Activated T-helper 17 cell treated with anti-CD3 and anti-CD28 coated beads, Interleukin-2, amount 50 U/mL, for 72 hours (primary cell): ENCODE measurements around the gene ZNF180. TPM values are rescaled to one million over a fixed set of nuclear protein-coding genes. Genes with fewer than 3 reads are reported as not detected.
A peak's percentile ranks its signal among the peaks of the same experiment; 100 is the strongest.

ENCODE experiments used
- ATAC-seq: fragments of 150-1000 bp; cut with Tn5 transposase; replicated peaks from 2 replicates; pipeline ENCODE4 v1.10.0; 2021; ENCODE audit warnings: mild to moderate bottlenecking, moderate library complexity
- H3K27ac Mint-ChIP-seq: one replicate; pipeline ENCODE4 v1.8.0; 2022; ENCODE audit warnings: mixed read lengths
- H3K27me3 Mint-ChIP-seq: one replicate; pipeline ENCODE4 v1.8.0; 2022; ENCODE audit warnings: mixed read lengths
- H3K36me3 Mint-ChIP-seq: one replicate; pipeline ENCODE4 v1.8.0; 2022; ENCODE audit warnings: low read depth, mild to moderate bottlenecking, mixed read lengths
- H3K4me1 Mint-ChIP-seq: one replicate; pipeline ENCODE4 v1.8.0; 2022; ENCODE audit warnings: mixed read lengths
- H3K4me3 Mint-ChIP-seq: one replicate; pipeline ENCODE4 v1.8.0; 2022; ENCODE audit warnings: mild to moderate bottlenecking, mixed read lengths
- H3K9me3 Mint-ChIP-seq: one replicate; pipeline ENCODE4 v1.8.0; 2022; ENCODE audit warnings: mixed read lengths
- total RNA-seq, 2 donors: library from RNA; stranded (reverse); gene quantifications; one replicate each; pipeline ENCODE4 v1.2.3, GENCODE V29; 2022

Gene ZNF180
- total RNA-seq, 2 donors from 2014 or later: 9.9 to 10.9 TPM

DNA sequence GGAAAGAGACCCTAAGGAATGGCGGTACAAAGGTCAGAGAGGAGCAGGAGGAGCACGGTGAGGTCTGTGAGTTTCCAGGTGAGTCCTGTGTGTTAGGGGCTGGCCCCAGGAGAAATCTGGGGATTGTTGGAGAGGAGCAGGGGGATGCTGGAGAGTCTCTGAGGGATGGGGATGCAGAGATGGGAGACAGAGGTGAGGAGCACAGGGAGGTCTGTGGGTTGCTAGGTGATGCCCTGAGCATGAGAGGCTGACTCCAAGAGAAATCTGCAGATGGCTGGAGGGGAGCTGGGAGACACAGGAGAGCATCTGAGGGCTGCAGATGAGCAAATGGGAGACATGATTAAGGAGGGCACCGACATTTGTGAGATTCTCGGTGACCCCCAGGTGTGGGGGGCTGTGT lies 48.0 kb downstream of the ZNF180 start:
- peaks cover 44% of the 10 kb centered on the region for H3K9me3 Mint-ChIP-seq
- peaks cover 13% of the 10 kb centered on the region for H3K27me3 Mint-ChIP-seq
- no peak for ATAC-seq
- no peak overlapping the region for H3K4me3 Mint-ChIP-seq
- H3K27ac Mint-ChIP-seq: no peak overlapping the region
- no peaks in the 10 kb centered on the region for H3K4me1 Mint-ChIP-seq
- H3K36me3 Mint-ChIP-seq: no peaks in the 10 kb centered on the region

DNA sequence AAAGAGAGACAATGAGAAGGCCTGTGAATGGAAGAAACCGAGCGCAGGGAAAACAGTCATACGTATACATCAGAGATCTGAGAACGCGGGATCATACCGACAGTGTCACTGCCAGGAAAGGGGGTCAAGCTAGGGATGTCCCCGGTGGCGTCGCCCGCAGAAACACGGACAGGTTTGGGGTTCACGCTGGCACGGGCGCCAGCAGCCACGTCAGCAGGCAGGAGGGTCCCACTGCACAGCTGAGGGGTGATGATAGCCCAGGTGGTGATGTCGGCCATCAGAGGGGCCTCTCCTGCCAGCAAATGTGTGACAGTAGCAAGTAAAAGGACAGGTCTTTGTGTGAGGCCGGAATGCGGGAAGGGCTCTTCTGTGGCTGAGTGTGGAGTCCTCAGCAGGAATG lies 48.6 kb downstream of the ZNF180 start:
- Mint-ChIP-seq H3K9me3 (peaks cover 46% of the 10 kb centered on the region), H3K4me1 (no peaks in the 10 kb centered on the region), H3K27me3 (peaks cover 13% of the 10 kb centered on the region), H3K27ac (no peak overlapping the region), H3K36me3 (no peaks in the 10 kb centered on the region), H3K4me3 (no peak overlapping the region)
- ATAC-seq: no peak

DNA sequence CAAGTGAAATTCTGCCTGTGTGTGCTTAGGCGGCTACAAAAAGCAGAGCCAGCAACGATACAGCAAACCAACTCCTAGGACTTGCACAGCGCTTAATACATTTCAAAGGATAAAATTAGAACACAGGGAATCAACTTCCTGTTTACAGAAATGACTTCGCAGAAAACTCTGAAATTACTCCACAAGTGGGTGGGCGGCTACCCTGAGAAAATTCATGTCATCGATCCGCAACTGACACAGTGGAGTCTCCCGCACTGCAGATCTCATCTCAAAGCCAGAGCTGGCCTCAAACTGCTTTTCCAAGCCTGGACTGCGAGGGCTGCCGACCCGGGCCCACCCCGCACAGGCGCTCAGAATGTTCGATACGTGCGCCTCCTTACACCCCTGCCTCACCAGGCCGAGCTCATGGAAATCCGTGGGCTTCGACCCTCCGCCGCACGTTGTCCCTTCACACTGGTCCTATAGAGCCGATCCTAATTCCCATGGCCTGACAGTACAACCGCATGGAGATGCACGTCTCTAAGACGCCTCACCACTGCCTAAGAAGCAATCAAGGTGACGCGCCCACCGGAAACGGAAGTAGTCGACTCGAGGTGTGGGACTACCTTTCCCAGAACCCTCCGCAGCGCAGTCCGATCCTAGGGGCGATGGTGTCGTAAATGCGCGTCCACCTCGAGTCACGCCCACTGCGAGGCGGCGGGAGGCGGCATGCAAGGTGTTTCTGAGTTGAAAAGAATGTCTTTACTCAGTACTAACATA lies 52.2 kb downstream of the ZNF180 start, which contains the start of gene ZNF229:
ZNF229 (minus strand) TSS at position 557 of the 759 bp plus-strand sequence. CDS start 5,625 bp downstream, outside the sequence.
- H3K27ac Mint-ChIP-seq: no peak within 1 kb of the TSS
- peaks cover 5% of the 10 kb centered on the region for H3K36me3 Mint-ChIP-seq
- H3K4me3 Mint-ChIP-seq: peak within 1 kb of the TSS; percentile 75
- H3K9me3 Mint-ChIP-seq: peaks cover 59% of the 10 kb centered on the region
- peaks cover 15% of the 10 kb centered on the region for H3K27me3 Mint-ChIP-seq
- no peaks in the 10 kb centered on the region for H3K4me1 Mint-ChIP-seq
- peak; percentile 72 for ATAC-seq

DNA sequence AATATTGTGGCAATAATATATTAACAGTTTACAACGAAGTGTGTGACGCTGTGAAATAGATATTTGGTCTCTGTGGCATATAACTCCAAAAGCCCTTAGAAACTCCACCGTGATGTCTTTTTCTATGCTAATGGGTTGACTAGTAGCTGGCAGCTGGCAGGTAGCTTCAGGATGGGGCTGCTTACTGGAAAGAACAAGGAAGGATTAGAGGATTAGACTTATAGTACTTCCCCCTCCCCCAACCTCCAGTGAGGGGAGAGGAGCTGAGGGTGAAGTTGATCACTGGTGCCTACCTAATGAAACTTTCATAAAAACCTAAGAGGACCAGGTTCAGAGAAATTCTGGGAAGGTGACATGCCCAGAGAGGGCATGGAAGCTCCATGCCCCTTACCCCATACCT lies 61.9 kb downstream of the ZNF180 start:
- Mint-ChIP-seq H3K36me3 (no peaks in the 10 kb centered on the region), H3K4me1 (no peaks in the 10 kb centered on the region), H3K4me3 (no peak overlapping the region), H3K27ac (no peak overlapping the region), H3K27me3 (no peaks in the 10 kb centered on the region), H3K9me3 (peaks cover 30% of the 10 kb centered on the region)
- ATAC-seq: no peak

DNA sequence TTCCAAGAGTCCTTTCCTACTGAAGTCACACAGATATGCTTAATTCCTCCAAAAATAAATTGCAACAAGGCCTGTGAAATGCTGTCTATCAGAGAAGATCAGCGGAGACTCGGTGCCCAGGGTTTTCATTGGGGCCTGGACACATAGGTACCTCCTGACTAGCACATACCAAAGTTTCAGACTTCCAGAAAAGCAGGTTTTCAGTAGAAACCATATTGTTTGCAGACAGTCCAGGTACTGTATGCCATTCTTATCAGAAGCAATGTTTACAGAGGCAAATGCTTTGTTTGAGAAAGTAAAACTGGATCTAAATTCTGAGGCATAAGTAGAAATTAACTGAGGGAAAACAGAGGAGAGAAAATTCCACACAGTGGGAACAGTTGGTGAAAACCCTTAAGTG lies 64.9 kb downstream of the ZNF180 start:
- Mint-ChIP-seq H3K4me3 (no peak overlapping the region), H3K4me1 (no peaks in the 10 kb centered on the region), H3K27me3 (no peaks in the 10 kb centered on the region), H3K36me3 (no peaks in the 10 kb centered on the region), H3K9me3 (peaks cover 24% of the 10 kb centered on the region), H3K27ac (no peak overlapping the region)
- no peak for ATAC-seq

DNA sequence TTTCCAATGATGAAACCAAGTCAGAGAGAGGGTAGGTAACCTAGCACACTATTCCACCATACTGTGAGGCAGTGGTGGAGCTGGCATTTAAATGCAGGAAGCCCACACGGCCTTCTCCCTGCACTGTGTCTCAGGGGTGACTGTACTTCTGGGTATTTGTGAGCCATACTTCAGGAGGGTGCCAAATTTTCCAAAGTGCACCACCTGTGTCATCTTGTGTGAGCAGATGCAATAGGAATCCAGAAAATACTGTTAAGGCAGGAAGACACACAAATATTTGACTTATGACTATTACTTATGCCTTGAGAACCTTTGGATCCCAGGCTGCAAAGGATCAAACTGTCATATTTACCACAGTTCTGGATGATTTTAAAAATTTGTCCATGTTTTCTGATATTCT lies 69.4 kb downstream of the ZNF180 start:
- Mint-ChIP-seq H3K4me1 (no peaks in the 10 kb centered on the region), H3K9me3 (peaks cover 37% of the 10 kb centered on the region)

More for the DNA sequence above, 69.4 kb downstream of the ZNF180 start:
- Mint-ChIP-seq H3K4me3 (no peak overlapping the region), H3K36me3 (no peaks in the 10 kb centered on the region), H3K27ac (no peak overlapping the region), H3K27me3 (no peaks in the 10 kb centered on the region)
- no peak for ATAC-seq

Other genes starting within 250 kb of the ZNF180 start
- gene ZNF233, start 240.6 kb downstream of the ZNF180 start, total RNA-seq: under 1 TPM in 1 of 2 donors, not detected in 1; 0.19 TPM
- 1 to 10 TPM; 3.6 to 4.2 TPM for gene ZNF235, start 195.5 kb downstream of the ZNF180 start, total RNA-seq
- not detected for gene ZNF112, start 143.8 kb downstream of the ZNF180 start, total RNA-seq
- 1 to 10 TPM in 1 of 2 donors, not detected in 1; 1.9 TPM for gene ZNF285, start 98.9 kb downstream of the ZNF180 start, total RNA-seq
- under 1 TPM; 0.05 to 0.09 TPM for gene ZNF229, start 52.0 kb downstream of the ZNF180 start, total RNA-seq
- gene CEACAM20, start 29.2 kb upstream of the ZNF180 start, total RNA-seq: not detected
- gene IGSF23, start 113.0 kb upstream of the ZNF180 start, total RNA-seq: not detected
- 10 to 100 TPM in 1 of 2 donors, 1 to 10 TPM in 1; 8.6 to 10.6 TPM for gene PVR, start 143.4 kb upstream of the ZNF180 start, total RNA-seq
- 1 to 10 TPM; 1.1 to 1.6 TPM for gene CEACAM19, start 171.0 kb upstream of the ZNF180 start, total RNA-seq
- gene CEACAM16, start 198.6 kb upstream of the ZNF180 start, total RNA-seq: not detected
- gene BCL3, start 248.2 kb upstream of the ZNF180 start, total RNA-seq: 10 to 100 TPM; 79.0 to 86.3 TPM